Loucy (cell line): ENCODE measurements around the gene FGFBP3.

Experiments
- EZH2phosphoT487 ChIP-seq: fragments of 200-600 bp; IDR thresholded peaks from 2 replicates; pipeline ENCODE4 v1.6.1; 2018; ENCODE audit warnings: antibody characterized with exemption, mild to moderate bottlenecking, moderate library complexity, borderline replicate concordance
- TF ChIP-seq, protein P1 (sequence below): fragments of 200-600 bp; sonication (generic); conservative IDR thresholded peaks from 2 replicates; pipeline ENCODE4 v1.5.1; 2014; ENCODE audit warnings: mild to moderate bottlenecking, antibody characterized with exemption, low read length

- TF ChIP-seq, protein P1, sequence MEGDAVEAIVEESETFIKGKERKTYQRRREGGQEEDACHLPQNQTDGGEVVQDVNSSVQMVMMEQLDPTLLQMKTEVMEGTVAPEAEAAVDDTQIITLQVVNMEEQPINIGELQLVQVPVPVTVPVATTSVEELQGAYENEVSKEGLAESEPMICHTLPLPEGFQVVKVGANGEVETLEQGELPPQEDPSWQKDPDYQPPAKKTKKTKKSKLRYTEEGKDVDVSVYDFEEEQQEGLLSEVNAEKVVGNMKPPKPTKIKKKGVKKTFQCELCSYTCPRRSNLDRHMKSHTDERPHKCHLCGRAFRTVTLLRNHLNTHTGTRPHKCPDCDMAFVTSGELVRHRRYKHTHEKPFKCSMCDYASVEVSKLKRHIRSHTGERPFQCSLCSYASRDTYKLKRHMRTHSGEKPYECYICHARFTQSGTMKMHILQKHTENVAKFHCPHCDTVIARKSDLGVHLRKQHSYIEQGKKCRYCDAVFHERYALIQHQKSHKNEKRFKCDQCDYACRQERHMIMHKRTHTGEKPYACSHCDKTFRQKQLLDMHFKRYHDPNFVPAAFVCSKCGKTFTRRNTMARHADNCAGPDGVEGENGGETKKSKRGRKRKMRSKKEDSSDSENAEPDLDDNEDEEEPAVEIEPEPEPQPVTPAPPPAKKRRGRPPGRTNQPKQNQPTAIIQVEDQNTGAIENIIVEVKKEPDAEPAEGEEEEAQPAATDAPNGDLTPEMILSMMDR, result no peak
- no peak for TF ChIP-seq EZH2phosphoT487
Measured at GRCh38 chr10:91897421-91897820, 11.9 kb downstream of the FGFBP3 start.
